Heart left ventricle (tissue), 16 donors: ENCODE data around the gene ERBB3. TPM values are rescaled to one million over a fixed set of nuclear protein-coding genes. Genes with fewer than 3 reads are reported as not detected.
A peak's percentile ranks its signal among the peaks of the same experiment; 100 is the strongest.
"Not testable (repeated sequence)": the region's sequence is repeated elsewhere in the genome, so short reads cannot be mapped to it uniquely, and the experiment has no call there.

Experiments
- ATAC-seq, 4 donors: fragments of 200-7000 bp; cut with Tn5 transposase; one replicate each; pipeline ENCODE4 v1.9.1; 2020 to 2022; ENCODE audit warnings: moderate library complexity in 4 of 4, mild to moderate bottlenecking in 3 of 4, moderate number of reproducible peaks in 1 of 4
- DNase-seq, 5 donors: peaks; one replicate each; pipeline ENCODE4 v3.0.0-alpha.2; 2020
- H3K27ac ChIP-seq, 12 donors: fragments of 200-600 bp; sonication (generic) in 4 of 12; one replicate each; pipeline versions ENCODE4 v1.5.0 to v1.8.0; 2016 to 2022; ENCODE audit warnings: mild to moderate bottlenecking in 2 of 12
- H3K27me3 ChIP-seq, 9 donors: fragments of 200-600 bp; sonication (generic) in 2 of 9; one replicate each; pipeline versions ENCODE4 v1.5.1 to v1.8.0; 2016 to 2022; ENCODE audit warnings: mild to moderate bottlenecking in 3 of 9
- H3K36me3 ChIP-seq, 9 donors: fragments of 200-600 bp; sonication (generic) in 2 of 9; one replicate each; pipeline versions ENCODE4 v1.5.0 to v1.8.0; 2018 to 2022; ENCODE audit warnings: mild to moderate bottlenecking in 2 of 9
- H3K4me1 ChIP-seq, 12 donors: fragments of 200-600 bp; sonication (generic) in 4 of 12; one replicate each; pipeline versions ENCODE4 v1.5.0 to v1.8.0; 2016 to 2022; ENCODE audit warnings: mild to moderate bottlenecking in 3 of 12
- H3K4me3 ChIP-seq, 12 donors: fragments of 200-600 bp; sonication (generic) in 4 of 12; one replicate each; pipeline versions ENCODE4 v1.5.0 to v1.8.0; 2017 to 2022; ENCODE audit warnings: mild to moderate bottlenecking in 9 of 12, moderate library complexity in 4 of 12
- H3K9me3 ChIP-seq, 12 donors: fragments of 200-600 bp; sonication (generic) in 4 of 12; one replicate each; pipeline versions ENCODE4 v1.5.0 to v1.8.0; 2016 to 2022; ENCODE audit warnings: mild to moderate bottlenecking in 1 of 12
- CTCF ChIP-seq, 12 donors: fragments of 200-600 bp; sonication (generic) in 4 of 12; IDR thresholded peaks; one replicate each; pipeline versions ENCODE4 v1.5.0 to v1.8.0; 2018 to 2022; ENCODE audit warnings: antibody characterized with exemption in 12 of 12, mild to moderate bottlenecking in 5 of 12
- POLR2A ChIP-seq, 2 donors: fragments of 450-650 bp; IDR thresholded peaks; one replicate each; pipeline ENCODE4 v1.6.1; 2017; ENCODE audit warnings: antibody characterized with exemption in 2 of 2, mild to moderate bottlenecking in 2 of 2, moderate library complexity in 2 of 2
- WGBS, 4 donors: extraction: QIAGEN DNeasy Blood & Tissue Kit in 2 of 4; methylation state at CpG; one replicate each; pipeline versions ENCODE4 v1.1.5 to v1.1.7; 2013 to 2018; 5-methylcytosine and 5-hydroxymethylcytosine counted together
- intact Hi-C, 10 donors: fragments of 100-400 bp; cut with DNase I; formaldehyde crosslinking; loops; one replicate each; pipeline versions ENCODE4 v1.11.1 to v1.14.2; 2022
- polyA plus RNA-seq, 2 donors: library from polyadenylated mRNA; stranded (reverse); fragments of 200-250 nt; gene quantifications; one replicate each; pipeline ENCODE4 v1.2.3, GENCODE V29; 2013
- total RNA-seq, 9 donors: library from RNA; depleted of rRNA in 2 of 9; stranded (reverse); fragments of >200 nt in 2 of 9; fragmentation: NEBNext Ultra II Directional in 3 of 9; extraction: Animal tissue kit (Norgen Biotek cat#: 25700) in 3 of 9; gene quantifications; one replicate each; pipeline versions ENCODE4 v1.1.0 to v1.2.4, GENCODE V29; 2016 to 2023
- donor health status: ischemic (EF 13 %, LVEDD 7.1; RV severe dilation, severe dysfunction).
- donor health status: healthy with polysubstance abuse.
- donor health status: DM: no; HTN: yes; CAD: no.
- donor health status: DM: no; HTN: no; CAD: no.
- donor health status: ischemic (EF 25% LVEDD 6.9; RV normal size, moderate dysfunction).
- donor health status: ischemic (EF 25% LVEDD 5.7; RV mildly dilated, moderate dysfunction).
- donor health status: healthy.
- donor health status: DM: yes; HTN: yes; CAD: no.
- donor health status: ischemic (EF 35%, LVEDD 5.7; RV mildly dilated, moderate dysfunction).
- donor health status: nonischemic (EF 11% LVEDD 7.7; RV severe dilation, severe dysfunction).
- donor health status: DM: yes; HTN: yes; CAD: no.
- donor health status: PGD.
- donor health status: ischemic (EF 29% LVEDD 5.4; RV normal size, mild dysfunction).
- donor health status: nonischemic (EF 23%, LVEDD 6.1; RV moderate dilation, normal function).

ERBB3 gene
- total and polyA plus RNA-seq, 11 donors = 0.90 to 4.5 (median 2.2) TPM

- peaks cover 3 to 24% (median 13%) of the 10 kb centered on the region in 12 donors for H3K4me1 ChIP-seq
- H3K36me3 ChIP-seq = peaks cover 0 to 38% (median 30%) of the 10 kb centered on the region in 9 donors
- H3K27me3 ChIP-seq = no peaks in the 10 kb centered on the region
- intact Hi-C loops = loop anchor here in 6 of 10 donors (5.0 to 10.0 kb wide), 6 partner anchors 51 to 221 kb away; partner anchors contain the start of genes PA2G4 (in 2 of the 6), DNAJC14 (in 1 of the 6), RPL41 (in 1 of the 6) and SMARCC2 (in 1 of the 6)
- TF ChIP-seq POLR2A (IDR thresholded peaks at IDR 0.05) (no peak), CTCF (IDR thresholded peaks at IDR 0.05) (no peak)
- no peak for ATAC-seq
- H3K9me3 ChIP-seq = no peaks in the 10 kb centered on the region
- no peak for DNase-seq
- no peak overlapping the region for H3K4me3 ChIP-seq
- 82 to 92% (median 85%) methylated on average over 9 of the region's 9 CpGs for WGBS, 4 donors
- H3K27ac ChIP-seq = peak overlapping the region in 1 of 12 donors; percentile 65
Observed at GRCh38 chr12:56046027-56046780, 33.8 kb upstream of the ERBB3 start.

GRCh38 chr12:56053407-56053893 lies 26.5 kb upstream of the ERBB3 start:
- Histone ChIP-seq H3K27ac (no peak overlapping the region), H3K9me3 (no peaks in the 10 kb centered on the region), H3K36me3 (no peaks in the 10 kb centered on the region), H3K4me3 (no peak overlapping the region), H3K4me1 (no peaks in the 10 kb centered on the region), H3K27me3 (no peaks in the 10 kb centered on the region)
- intact Hi-C loops = no loop called here
- 79 to 90% (median 84%) methylated on average over 6 of the region's 6 CpGs for WGBS, 4 donors
- no peak for ATAC-seq
- no peak for DNase-seq
- TF ChIP-seq POLR2A (IDR thresholded peaks at IDR 0.05) (no peak), CTCF (IDR thresholded peaks at IDR 0.05) (no peak)

GRCh38 chr12:56059964-56060363 lies 20.0 kb upstream of the ERBB3 start:
- H3K4me3 ChIP-seq, H3K27me3 ChIP-seq, H3K36me3 ChIP-seq, intact Hi-C loops, H3K4me1 ChIP-seq, DNase-seq, ATAC-seq, H3K9me3 ChIP-seq, H3K27ac ChIP-seq: not testable (repeated sequence)
- WGBS, 4 donors = 90 to 96% (median 93%) methylated on average over 8 of the region's 8 CpGs

DNA sequence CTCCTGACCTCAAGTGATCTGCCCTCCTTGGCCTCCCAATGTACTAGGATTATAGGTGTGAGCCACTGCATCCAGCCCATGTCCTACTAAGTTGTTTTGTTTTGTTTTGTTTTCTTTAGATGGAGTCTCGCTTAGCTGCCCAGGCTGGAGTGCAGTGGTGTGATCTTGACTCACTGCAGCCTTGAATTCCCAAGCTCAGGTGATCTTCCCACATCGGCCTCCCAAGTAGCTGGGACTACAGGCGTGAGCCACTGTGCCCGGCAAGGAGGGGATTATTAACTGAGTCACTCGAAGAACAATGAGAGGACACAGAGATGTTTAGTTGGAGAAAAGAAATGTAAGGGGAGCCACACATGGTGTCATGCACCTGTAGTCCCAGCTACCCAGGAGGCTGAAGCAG lies 18.0 kb upstream of the ERBB3 start:
- H3K27ac ChIP-seq = no peak overlapping the region
- no peak for TF ChIP-seq CTCF (IDR thresholded peaks at IDR 0.05)
- no peak for TF ChIP-seq POLR2A (IDR thresholded peaks at IDR 0.05)
- no peak for ATAC-seq

More for the DNA sequence above, 18.0 kb upstream of the ERBB3 start:
- WGBS, 4 donors = 70 to 80% (median 72%) methylated on average over 5 of the region's 5 CpGs
- Histone ChIP-seq H3K9me3 (no peaks in the 10 kb centered on the region), H3K27me3 (no peaks in the 10 kb centered on the region), H3K4me3 (no peak overlapping the region), H3K36me3 (no peaks in the 10 kb centered on the region), H3K4me1 (no peaks in the 10 kb centered on the region)
- no peak for DNase-seq
- intact Hi-C loops = no loop called here
